ENCODE data around the gene LHFPL2.
"Not testable (repeated sequence)": the region's sequence is repeated elsewhere in the genome, so short reads cannot be mapped to it uniquely, and the experiment has no call there.

Gene LHFPL2

GRCh38 chr5:78624011-78624541 lies 24.5 kb downstream of the LHFPL2 start:
- in situ Hi-C loops (cut with MboI; ENCODE audit: low sequenced_read_pairs), result no loop called here

GRCh38 chr5:78622302-78622971 lies 26.1 kb downstream of the LHFPL2 start:
- in situ Hi-C loops (cut with MboI; ENCODE audit: low sequenced_read_pairs), result no loop called here

GRCh38 chr5:78621291-78621738 lies 27.3 kb downstream of the LHFPL2 start:
- in situ Hi-C loops (cut with MboI; ENCODE audit: low sequenced_read_pairs), result no loop called here

- in situ Hi-C loops (cut with MboI; ENCODE audit: low sequenced_read_pairs), result not testable (repeated sequence)
These were observed 28.5 kb downstream of the LHFPL2 start for GRCh38 chr5:78620119-78620518.

- in situ Hi-C loops (cut with MboI; ENCODE audit: low sequenced_read_pairs), result no loop called here
These were observed 30.3 kb downstream of the LHFPL2 start for GRCh38 chr5:78618303-78618702.

GRCh38 chr5:78615697-78616096 lies 32.9 kb downstream of the LHFPL2 start:
- in situ Hi-C loops (cut with MboI; ENCODE audit: low sequenced_read_pairs), result no loop called here

- in situ Hi-C loops (cut with MboI; ENCODE audit: low sequenced_read_pairs), result no loop called here
These were observed 33.8 kb downstream of the LHFPL2 start for GRCh38 chr5:78614816-78615215.

- in situ Hi-C loops (cut with MboI; ENCODE audit: low sequenced_read_pairs), result no loop called here
These were observed 34.8 kb downstream of the LHFPL2 start for GRCh38 chr5:78613756-78614155.

- in situ Hi-C loops (cut with MboI; ENCODE audit: low sequenced_read_pairs), result no loop called here
These were observed 35.4 kb downstream of the LHFPL2 start for GRCh38 chr5:78613151-78613533.

GRCh38 chr5:78612227-78613150 lies 36.1 kb downstream of the LHFPL2 start:
- in situ Hi-C loops (cut with MboI; ENCODE audit: low sequenced_read_pairs), result no loop called here

GRCh38 chr5:78611126-78611605 lies 37.4 kb downstream of the LHFPL2 start:
- in situ Hi-C loops (cut with MboI; ENCODE audit: low sequenced_read_pairs), result no loop called here

- in situ Hi-C loops (cut with MboI; ENCODE audit: low sequenced_read_pairs), result no loop called here
These were observed 37.9 kb downstream of the LHFPL2 start for GRCh38 chr5:78610636-78611035.

- in situ Hi-C loops (cut with MboI; ENCODE audit: low sequenced_read_pairs), result no loop called here
These were observed 38.4 kb downstream of the LHFPL2 start for GRCh38 chr5:78610163-78610583.

GRCh38 chr5:78607864-78608263 lies 40.7 kb downstream of the LHFPL2 start:
- in situ Hi-C loops (cut with MboI; ENCODE audit: low sequenced_read_pairs), result no loop called here

- in situ Hi-C loops (cut with MboI; ENCODE audit: low sequenced_read_pairs), result no loop called here
These were observed 42.3 kb downstream of the LHFPL2 start for GRCh38 chr5:78606241-78606640.

GRCh38 chr5:78605611-78606010 lies 43.0 kb downstream of the LHFPL2 start:
- in situ Hi-C loops (cut with MboI; ENCODE audit: low sequenced_read_pairs), result no loop called here

GRCh38 chr5:78604689-78605285 lies 43.8 kb downstream of the LHFPL2 start:
- in situ Hi-C loops (cut with MboI; ENCODE audit: low sequenced_read_pairs), result no loop called here

- in situ Hi-C loops (cut with MboI; ENCODE audit: low sequenced_read_pairs), result no loop called here
These were observed 44.9 kb downstream of the LHFPL2 start for GRCh38 chr5:78603636-78604175.

GRCh38 chr5:78602400-78602799 lies 46.2 kb downstream of the LHFPL2 start:
- in situ Hi-C loops (cut with MboI; ENCODE audit: low sequenced_read_pairs), result no loop called here

GRCh38 chr5:78601559-78602314 lies 46.8 kb downstream of the LHFPL2 start:
- in situ Hi-C loops (cut with MboI; ENCODE audit: low sequenced_read_pairs), result no loop called here

Measured in hTERT RPE-1 (cell line).